Activated T-cell treated with anti-CD3 and anti-CD28 coated beads for 24 hours (primary cell): ENCODE measurements around the gene ZC2HC1C.

Experiments used
- DNase-seq: peaks from one replicate; pipeline ENCODE4 v3.0.0-alpha.2; 2020; ENCODE audit warnings: low read depth

Gene ZC2HC1C, protein sequence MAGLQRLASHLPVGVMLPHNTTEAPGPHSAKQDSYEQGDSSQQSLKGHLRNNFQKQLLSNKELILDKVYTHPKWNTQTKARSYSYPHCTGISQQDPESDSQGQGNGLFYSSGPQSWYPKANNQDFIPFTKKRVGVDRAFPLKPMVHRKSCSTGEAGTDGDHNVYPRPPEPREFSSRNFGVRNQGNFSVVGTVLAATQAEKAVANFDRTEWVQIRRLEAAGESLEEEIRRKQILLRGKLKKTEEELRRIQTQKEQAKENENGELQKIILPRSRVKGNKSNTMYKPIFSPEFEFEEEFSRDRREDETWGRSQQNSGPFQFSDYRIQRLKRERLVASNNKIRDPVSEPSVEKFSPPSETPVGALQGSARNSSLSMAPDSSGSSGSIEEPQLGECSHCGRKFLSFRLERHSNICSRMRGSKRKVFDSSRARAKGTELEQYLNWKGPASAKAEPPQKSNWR

GRCh38 chr14:75069121-75069810 is at the start of gene ZC2HC1C:
TSS of gene ZC2HC1C (plus strand) at chr14:75069641. CDS start at chr14:75070574, 933 bp downstream.
- DNase-seq: peak; percentile 59

GRCh38 chr14:75022655-75023054 is 46.8 kb upstream of the ZC2HC1C start:
- DNase-seq: no peak

GRCh38 chr14:75023108-75023507 is 46.3 kb upstream of the ZC2HC1C start:
- no peak for DNase-seq

DNA sequence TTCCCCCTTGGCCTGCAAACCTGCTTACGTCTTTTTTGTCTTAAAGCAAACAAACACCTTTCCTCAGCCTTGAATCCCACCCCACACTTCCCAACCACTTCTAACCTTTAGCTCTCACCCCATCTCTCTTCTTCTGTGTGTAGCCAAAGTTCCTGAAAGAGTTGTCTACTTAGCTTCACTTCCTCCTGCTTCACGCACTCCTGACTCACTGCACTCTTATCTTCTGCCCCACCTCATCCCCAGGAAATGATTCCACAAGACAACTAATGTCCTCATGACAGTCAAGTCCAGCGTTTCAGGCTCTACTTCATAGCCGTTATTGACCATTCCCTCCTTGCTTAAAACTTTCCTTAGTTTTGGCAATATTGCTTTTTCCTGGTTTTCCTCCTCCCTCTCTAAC is 44.4 kb upstream of the ZC2HC1C start:
- no peak for DNase-seq

GRCh38 chr14:75025876-75026275 is 43.6 kb upstream of the ZC2HC1C start:
- no peak for DNase-seq

GRCh38 chr14:75030147-75030546 is 39.3 kb upstream of the ZC2HC1C start:
- no peak for DNase-seq

GRCh38 chr14:75032939-75033338 is 36.5 kb upstream of the ZC2HC1C start:
- DNase-seq: no peak

DNA sequence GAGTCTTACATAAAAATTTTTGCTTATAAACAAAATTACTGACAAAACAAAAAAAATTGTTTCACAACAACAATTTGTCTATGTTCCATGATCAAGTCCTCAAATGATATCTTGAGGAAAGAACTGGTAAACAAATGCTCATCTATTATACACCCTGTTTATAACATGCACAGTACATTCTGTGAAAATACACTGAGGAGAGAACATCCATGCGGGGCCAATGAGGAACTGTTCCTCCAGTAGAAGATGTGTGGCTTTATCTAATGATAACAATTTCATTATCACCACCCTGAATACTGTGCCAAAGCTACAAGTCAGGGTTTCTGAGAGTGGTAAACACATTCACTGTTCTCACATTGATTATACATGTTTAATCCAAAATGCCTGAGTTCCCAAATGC is 28.9 kb upstream of the ZC2HC1C start:
- no peak for DNase-seq

DNA sequence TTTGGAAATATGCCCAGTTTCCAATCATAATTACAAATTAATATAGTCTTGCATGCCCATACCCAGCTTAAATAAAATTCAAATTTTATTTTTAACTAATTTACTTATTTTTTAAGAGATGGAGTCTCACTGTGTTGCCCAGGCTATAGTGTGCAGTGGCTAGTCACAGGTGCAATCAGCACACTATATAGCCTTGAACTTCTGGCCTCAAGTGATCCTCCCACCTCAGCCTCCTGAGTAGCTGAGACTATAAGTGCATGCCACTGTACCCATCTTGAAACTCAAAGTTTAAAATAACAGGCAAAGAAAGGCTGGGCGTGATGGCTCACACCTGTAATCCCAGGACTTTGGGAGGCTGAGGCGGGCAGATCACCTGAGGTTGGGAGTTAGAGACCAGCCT is 28.5 kb upstream of the ZC2HC1C start:
- no peak for DNase-seq

DNA sequence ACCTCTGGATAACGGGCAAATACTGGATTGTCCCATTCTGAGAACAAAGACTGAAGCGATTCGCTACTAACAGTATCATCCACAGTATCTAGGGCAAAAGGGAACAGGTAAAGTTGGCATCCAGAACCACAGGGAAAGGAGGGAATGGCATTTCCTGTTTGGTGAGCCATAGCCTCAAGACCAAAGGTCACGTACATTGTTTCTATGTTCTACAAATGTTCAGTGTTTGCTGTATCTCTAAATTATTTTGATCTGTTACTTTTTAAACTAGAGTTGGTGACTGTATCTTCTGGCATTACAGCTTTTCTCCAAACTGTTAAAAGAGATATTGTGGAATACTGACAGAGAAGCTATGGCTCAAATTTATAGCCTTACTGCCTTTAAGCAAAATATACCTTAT is 27.8 kb upstream of the ZC2HC1C start:
- DNase-seq: no peak

DNA sequence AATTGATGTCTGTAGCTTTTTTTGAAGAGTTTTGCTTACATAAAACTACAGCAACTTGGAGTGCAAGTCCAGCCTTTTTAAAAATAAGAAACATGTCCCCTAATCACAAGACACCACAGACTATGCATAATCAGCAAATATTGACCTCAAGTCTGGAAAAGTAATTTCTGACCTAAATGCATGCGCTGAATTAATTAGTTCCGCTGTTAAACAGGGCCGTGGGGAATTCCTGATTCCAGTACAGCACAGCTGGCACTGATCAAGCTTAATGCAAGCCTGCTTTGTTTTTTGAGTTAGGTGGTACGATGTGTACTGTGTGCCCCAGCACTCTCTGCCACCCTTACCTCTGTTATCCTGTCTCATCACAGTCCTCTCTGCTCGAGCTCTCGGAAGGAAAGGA is 27.4 kb upstream of the ZC2HC1C start:
- DNase-seq: no peak

- DNase-seq: no peak
These were observed 25.1 kb upstream of the ZC2HC1C start for GRCh38 chr14:75044322-75044721.

GRCh38 chr14:75044752-75045151 is 24.7 kb upstream of the ZC2HC1C start:
- DNase-seq: no peak

DNA sequence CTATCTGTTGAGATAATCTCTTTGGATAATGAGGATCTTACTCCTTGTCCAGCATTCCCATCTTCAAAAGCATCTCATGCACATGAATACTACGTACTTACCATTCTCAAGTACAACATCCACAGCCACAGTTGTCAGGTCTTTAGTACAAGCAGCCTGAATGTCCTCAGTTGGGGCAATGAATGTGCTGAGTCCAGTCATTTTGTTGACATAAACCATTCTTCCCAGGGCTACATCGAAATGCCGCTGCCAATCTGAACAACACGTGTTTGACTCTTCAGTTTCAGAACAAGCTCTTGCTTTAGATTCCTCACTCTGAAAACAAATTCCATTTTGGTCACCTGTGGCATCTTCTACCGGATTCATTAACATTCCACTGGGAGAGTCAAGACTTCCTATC is 23.2 kb upstream of the ZC2HC1C start:
- no peak for DNase-seq

- DNase-seq: no peak
These were observed 22.5 kb upstream of the ZC2HC1C start for GRCh38 chr14:75046899-75047298.

- DNase-seq: no peak
These were observed 21.9 kb upstream of the ZC2HC1C start for GRCh38 chr14:75047506-75047905.

DNA sequence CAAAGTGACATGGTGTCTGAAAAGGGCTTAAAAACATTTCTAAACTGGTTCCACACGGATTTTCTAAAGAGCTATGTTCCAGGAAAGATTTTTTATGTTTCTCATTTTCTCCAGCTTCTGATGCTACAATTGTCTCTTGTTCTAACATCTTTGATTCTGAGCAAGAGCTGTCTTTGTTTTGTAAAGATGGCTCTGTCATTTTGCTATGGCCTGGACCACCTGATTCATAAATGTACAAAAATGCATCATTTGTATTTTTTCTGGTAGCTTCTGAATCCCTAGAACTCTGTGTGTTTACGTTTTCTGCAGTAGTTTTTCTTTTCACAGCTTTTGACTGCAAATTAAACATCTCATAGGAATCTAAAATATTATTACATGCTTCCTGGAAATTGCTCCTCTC is 21.3 kb upstream of the ZC2HC1C start:
- DNase-seq: no peak

DNA sequence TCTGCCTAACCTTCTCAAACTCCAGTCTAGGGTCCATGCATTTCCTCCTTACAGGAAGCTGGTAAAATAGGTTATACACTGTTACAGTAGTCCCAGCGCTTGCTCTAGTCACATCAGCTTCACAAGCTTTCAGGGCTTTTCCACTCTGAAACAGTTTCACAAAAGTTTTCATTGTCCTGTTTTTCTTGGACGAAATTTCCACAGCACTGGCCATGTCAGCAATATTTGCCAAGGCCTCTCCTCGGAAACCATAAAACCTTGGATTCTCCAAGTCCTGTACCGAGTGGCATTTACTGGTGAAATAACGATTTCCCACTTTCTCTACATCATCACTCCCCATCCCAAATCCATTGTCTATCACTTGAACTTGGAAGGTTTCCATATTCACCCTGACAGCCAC is 20.3 kb upstream of the ZC2HC1C start:
- no peak for DNase-seq

DNA sequence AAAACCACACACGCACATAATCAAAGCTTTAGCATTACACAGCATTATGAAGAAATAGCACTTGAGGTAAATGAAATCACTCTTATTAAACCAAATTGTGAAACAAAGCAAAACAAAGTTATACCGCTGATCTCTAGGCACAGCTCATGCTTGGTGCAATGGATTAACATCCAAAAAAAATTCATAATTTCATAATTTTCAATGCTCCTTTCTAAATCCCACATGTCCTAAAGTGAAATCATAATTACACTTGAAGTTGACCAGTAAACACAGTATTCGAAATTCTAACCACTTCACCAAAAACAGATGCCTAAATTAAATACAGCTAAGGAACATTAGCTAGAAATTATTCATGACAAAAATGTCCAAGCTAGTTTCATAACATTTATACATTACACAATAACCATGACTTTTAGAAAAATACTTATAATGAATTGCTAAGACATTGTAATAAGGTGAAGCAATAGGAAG is 19.7 kb upstream of the ZC2HC1C start:
- DNase-seq: no peak

DNA sequence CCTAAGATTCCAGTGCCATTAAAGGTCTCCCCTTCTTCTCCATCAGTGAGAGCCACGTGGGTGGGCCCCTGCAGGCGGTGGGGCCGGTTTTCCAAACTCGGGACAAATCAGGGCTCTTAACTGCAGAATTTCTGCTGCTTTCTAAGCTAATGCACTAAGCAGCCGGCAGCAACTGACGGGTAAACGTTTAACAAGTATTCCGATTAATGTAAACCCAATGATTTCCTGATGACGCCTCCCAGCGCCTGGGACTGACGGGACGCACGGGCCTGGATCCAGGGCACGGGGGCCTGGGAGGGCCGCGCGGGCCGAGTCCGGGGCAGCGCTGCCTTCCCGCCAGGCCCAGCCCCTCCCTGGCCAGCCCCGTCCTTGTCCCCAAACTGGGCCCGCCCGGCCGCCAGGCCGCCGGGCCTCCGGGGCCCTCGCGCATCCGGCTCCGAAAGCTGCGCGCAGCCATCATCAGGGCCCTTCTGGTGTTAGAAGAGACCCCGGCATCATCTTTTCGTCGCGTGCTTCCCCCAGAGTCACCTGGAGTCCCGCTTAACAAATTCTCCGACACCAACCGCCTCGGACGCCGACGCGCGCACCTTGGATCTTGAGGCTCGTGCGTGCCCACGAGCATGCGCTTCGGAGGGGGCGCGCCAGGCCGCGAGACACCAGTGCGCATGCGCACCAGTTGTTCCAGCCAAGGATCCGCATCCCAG is 18.4 kb upstream of the ZC2HC1C start, which contains the start of gene MLH3:
TSS of gene MLH3 (minus strand) at position 616 of the 704 bp plus-strand sequence. CDS start 1,812 bp downstream, outside the sequence.
- peak; percentile 68 for DNase-seq

- DNase-seq: no peak
These were observed 17.9 kb upstream of the ZC2HC1C start for GRCh38 chr14:75051556-75051899.

GRCh38 chr14:75053396-75054291 is 15.8 kb upstream of the ZC2HC1C start:
- no peak for DNase-seq
